HG03066 (cell line): ENCODE results near the gene GBA2.

Source experiments
- ATAC-seq: cut with Tn5 transposase; IDR thresholded peaks from one replicate; pipeline ENCODE4 v1.9.1; 2021; ENCODE audit warnings: low read depth; ENCODE audit not compliant: unreplicated experiment

GBA2 gene

DNA sequence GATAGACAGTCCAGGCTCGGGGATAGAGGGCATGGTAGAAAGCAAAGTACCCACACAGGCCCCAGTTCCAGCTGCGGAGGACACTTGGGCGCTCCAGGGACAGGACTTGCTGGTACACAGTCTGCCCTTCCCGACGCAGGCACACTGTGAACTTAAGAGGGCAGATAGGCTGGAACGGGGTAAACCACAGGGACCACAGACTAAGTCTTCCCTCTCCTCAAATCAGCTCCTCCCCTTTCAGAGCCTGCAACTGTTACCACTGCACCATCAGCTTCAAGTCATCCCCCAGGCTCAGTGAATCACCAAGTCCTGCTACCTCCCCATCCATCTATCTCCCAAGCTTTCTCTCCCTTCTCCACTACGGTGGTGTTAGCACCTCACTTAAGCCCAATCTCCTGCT is 7.3 kb downstream of the GBA2 start:
- no peak for ATAC-seq

- no peak for ATAC-seq
These were observed 8.8 kb downstream of the GBA2 start for GRCh38 chr9:35740243-35740642.

- no peak for ATAC-seq
These were observed 10.1 kb downstream of the GBA2 start for GRCh38 chr9:35738924-35739323.

GRCh38 chr9:35738186-35738585 is 10.8 kb downstream of the GBA2 start:
- ATAC-seq = no peak

DNA sequence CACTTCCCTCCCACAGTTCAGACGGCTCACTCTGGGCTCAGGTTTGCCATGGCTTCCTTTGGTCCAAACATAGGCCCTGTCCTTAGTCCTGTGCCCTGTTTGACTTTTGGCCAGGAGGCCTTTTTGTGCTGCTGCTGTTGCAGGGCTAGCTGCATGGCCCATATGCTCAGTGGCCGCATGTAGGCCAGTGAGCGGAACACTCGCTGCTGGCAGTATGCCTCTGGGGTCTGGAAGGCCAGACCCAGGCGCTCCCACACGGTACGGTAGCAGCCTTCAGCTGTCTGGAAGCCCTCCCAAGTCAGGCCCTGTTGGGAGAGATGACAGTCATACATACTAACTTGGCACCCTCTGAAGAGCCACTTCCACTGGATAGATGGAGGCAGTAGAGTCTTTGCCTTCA is 11.9 kb downstream of the GBA2 start:
- no peak for ATAC-seq

DNA sequence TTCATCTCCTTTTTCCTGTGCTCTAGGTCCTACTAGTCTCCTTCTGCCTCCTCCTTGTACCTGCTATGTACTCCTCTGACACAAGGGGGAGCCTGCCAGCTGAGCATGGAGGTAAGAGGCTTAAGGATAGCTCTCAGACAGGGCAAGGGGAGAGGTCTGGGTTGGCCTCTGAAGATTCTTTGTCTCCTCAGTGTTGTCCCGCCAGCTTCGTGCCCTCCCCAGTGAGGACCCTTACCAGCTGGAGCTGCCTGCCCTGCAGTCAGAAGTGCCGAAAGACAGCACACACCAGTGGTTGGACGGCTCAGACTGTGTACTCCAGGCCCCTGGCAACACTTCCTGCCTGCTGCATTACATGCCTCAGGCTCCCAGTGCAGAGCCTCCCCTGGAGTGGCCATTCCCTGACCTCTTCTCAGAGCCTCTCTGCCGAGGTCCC is 12.8 kb downstream of the GBA2 start:
- ATAC-seq = no peak

DNA sequence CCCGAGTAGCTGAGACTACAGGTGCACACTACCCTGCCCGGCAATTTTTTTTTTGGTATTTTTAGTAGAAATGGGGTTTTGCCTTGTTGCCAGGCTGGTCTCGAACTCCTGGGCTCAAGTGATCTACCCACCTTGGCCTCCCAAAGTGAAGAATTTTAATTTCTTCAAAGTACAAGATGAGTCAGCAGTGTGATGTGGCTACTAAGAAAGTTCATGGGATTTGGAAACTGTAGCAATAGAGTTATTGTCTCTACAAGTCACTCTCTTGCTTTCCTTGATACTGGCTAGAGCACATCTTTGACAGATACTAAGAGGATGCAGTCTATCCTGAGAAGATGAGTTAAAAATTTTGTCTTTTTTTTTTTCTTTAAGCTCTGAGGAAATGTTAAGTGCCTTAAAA is 14.9 kb downstream of the GBA2 start:
- ATAC-seq = no peak

GRCh38 chr9:35732800-35733541 is 16.1 kb downstream of the GBA2 start:
- ATAC-seq = peak; percentile 1

DNA sequence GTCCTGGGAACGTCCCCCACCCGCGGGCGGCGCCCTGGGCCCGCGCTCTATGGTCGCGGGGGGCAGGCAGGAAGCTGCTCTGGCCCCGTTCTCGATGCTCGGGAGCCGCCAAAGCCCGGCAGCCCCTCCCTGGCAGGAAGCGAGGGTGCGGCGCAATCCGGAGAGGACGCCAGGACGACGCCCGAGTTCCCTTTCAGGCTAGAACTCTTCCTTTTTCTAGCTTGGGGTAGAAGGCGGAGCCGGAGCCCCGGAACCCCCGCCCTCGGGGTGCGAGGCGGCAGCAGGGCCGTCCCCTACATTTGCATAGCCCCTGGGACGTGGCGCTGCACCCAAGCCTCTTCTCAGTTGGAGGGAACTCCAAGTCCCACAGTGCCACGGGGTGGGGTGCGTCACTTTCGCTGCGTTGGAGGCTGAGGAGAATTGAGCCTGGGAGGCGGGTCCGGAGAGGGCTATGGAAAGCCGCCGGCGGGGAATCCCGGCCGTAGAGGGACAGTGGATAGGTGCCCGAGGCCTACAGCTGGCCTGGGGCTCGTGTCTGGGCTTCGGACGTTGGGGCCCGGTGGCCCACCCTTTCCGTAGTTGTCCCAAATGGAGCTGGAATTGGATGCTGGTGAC is 16.7 kb downstream of the GBA2 start, which contains the start of the genes CREB3 and TLN1:
TSS of gene CREB3 (plus strand) at position 482 of the 615 bp plus-strand sequence. CDS start at position 589, 107 bp downstream.
TSS of gene TLN1 (minus strand) at position 11 of the 615 bp plus-strand sequence. CDS start 6,501 bp downstream, outside the sequence.
- peak; percentile 74 for ATAC-seq

DNA sequence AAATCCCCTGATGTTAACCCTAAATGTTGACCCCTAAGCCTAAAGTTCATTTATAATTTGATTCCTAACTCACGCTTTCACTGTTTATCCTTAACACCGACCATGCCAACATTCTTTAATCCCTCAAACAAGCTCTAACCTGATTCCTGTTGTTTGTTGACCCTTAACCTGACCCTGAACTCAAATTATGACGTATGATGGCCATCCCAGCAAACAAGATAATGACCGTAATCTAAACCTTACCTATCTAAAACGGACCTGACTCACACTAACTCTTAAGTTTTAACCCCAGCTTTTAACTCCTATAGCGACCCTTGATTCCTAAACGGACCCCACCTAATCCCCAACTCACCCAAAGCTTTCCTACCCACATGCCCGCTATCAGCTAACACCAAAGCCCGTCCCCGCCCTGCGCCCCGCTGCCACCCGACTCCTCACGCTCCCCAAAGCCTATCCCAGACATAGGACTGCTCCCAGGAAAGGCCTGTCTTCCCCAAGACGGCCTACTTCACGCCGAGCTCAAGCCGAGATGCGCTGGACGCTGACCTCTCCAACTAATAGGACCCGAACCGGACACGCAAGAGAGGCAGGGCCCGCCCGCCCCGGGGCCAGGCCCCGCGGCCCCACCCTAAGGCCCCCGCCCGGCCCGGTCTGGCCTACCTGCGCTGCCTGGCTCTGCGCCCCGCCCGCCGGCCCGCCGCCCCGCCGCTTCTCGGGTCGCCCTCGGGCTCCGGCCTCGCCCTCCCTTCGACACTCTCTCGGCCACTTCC is 17.4 kb downstream of the GBA2 start:
- ATAC-seq = no peak

DNA sequence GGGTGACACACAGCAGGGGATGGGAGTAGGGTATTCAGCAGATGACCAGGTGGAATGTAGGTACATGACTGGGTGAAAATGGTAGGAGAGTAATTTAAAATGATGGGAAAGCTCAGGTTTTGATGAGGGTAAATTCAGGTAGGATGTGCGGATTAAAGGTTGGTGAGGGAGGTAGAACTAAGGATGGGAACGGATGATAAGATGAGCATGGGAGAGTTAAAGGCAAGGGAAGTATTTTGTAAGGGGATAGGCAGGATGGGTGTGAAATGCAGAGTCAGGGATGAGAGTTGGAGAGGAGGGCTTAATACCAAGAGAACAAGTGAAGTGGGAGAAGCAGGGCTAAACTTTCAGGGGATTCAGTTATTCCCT is 18.6 kb downstream of the GBA2 start:
- ATAC-seq = no peak

- ATAC-seq = no peak
These were observed 19.1 kb downstream of the GBA2 start for GRCh38 chr9:35729700-35730485.

- no peak for ATAC-seq
These were observed 19.9 kb downstream of the GBA2 start for GRCh38 chr9:35729101-35729500.

GRCh38 chr9:35728041-35728971 is 20.7 kb downstream of the GBA2 start:
- no peak for ATAC-seq

- ATAC-seq = no peak
These were observed 21.4 kb downstream of the GBA2 start for GRCh38 chr9:35727676-35728040.

DNA sequence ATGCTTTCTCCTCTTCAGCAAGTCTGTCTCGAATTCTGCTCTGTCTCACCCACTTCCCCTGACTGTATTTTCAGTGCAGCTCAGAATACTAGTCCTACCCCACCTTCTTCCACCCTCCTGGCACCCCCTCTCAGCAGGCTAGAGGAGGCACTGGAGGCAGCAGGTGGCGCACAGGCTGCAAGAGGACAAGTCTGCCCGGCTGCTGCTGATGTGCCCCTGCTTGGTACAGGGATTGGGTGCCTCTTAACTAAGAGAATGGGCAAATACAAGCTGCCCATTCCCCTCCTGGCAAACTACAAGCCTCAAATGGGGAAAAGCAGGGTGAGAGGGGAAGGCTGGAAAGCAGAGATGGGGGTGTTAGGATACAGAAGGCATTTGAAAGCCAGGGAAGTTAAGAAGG is 22.1 kb downstream of the GBA2 start:
- ATAC-seq = no peak

DNA sequence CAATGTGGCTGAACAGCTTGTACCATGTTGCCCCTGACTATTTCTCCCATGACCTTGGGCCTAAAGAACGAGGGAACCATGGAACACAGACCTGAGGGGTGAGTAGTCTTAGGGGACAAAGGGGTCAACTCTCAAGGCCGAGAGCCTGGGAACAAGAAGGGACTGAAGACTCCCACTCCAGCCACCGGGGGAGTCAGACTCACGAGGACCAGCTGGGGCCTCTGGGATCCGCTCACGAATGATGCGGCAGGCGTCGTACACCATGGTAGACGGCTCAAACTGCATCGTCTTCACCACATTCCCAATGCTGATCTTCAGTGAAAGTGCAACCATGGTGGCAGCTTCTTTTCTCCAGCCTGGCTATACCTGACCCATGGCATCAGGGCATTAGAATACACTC is 23.7 kb downstream of the GBA2 start:
- ATAC-seq = no peak

DNA sequence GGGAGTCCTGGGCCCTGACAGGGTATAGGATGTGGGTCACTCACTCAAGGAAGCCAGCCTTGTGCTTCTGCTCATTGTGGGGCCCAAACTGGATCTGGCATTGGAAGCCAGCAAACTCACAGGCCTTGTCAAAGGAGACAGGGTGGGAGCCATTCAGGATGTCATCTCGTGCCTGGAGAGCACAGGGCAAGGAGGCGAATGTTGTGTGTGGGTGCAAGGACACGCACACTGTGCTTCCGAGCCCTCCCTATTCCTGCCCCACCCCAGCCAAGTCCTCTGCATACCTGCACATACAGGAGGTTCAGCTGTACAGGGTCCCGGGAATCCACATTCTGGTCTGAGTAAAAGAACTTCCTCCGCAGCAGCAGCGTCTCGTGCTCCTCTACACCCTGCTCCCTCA is 25.1 kb downstream of the GBA2 start:
- no peak for ATAC-seq

DNA sequence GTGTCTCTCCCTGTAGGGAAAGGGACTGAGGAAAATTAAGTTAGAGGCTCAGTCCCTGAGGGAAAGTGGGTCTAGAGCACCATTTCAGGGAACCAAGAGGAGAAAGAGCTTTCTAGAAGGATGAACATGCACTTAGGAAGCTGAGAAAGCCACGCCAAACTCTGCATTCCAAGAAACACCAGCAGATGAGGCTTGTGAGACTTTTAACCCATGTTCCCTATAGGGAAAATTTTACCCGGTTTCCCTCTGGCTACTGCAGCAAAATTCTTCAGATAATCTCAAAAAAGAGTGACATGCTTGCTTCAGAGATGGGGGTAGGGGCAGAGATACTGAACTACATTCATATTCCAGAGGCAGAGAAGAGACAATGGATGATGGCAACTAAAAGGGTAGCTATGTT is 25.6 kb downstream of the GBA2 start:
- no peak for ATAC-seq

- no peak for ATAC-seq
These were observed 29.5 kb downstream of the GBA2 start for GRCh38 chr9:35719546-35719945.
